ENCODE results near the gene MORC4. TPM values are rescaled to one million over a fixed set of nuclear protein-coding genes. Genes with fewer than 3 reads are reported as not detected.

Gene MORC4
- total RNA-seq, 3 donors from 2014 or later, result 7.6 to 9.7 (median 8.0) TPM

DNA sequence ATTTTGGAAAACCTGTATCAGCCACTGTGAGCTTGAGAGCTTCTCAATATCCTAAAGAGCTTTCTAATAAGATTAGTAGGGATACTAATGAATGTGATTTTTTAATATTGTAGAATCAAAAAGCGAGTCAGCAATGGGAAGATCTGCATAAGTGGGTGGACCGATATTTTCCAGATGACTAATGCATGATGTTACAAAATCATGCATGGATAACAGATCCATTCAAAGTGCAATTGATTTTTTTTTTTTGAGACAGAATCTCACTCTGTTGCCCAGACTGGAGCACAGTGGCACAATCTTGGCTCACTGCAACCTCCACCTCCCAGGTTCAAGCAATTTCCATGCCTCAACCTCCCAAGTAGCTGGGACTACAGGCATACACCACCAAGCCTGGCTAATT lies 87.1 kb downstream of the MORC4 start:
- H3K4me3 ChIP-seq, result no peak overlapping the region
- no peaks in the 10 kb centered on the region for H3K9me3 ChIP-seq
- intact Hi-C loops (cut with DNase I, micrococcal nuclease), result no loop called here
- TF ChIP-seq, protein P1, sequence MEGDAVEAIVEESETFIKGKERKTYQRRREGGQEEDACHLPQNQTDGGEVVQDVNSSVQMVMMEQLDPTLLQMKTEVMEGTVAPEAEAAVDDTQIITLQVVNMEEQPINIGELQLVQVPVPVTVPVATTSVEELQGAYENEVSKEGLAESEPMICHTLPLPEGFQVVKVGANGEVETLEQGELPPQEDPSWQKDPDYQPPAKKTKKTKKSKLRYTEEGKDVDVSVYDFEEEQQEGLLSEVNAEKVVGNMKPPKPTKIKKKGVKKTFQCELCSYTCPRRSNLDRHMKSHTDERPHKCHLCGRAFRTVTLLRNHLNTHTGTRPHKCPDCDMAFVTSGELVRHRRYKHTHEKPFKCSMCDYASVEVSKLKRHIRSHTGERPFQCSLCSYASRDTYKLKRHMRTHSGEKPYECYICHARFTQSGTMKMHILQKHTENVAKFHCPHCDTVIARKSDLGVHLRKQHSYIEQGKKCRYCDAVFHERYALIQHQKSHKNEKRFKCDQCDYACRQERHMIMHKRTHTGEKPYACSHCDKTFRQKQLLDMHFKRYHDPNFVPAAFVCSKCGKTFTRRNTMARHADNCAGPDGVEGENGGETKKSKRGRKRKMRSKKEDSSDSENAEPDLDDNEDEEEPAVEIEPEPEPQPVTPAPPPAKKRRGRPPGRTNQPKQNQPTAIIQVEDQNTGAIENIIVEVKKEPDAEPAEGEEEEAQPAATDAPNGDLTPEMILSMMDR (IDR thresholded peaks at IDR 0.05), result no peak
- no peak for ATAC-seq
- no peaks in the 10 kb centered on the region for H3K4me1 ChIP-seq (ENCODE audit: low read depth)
- H3K36me3 ChIP-seq (ENCODE audit: low read depth), result no peaks in the 10 kb centered on the region
- no peak for DNase-seq

DNA sequence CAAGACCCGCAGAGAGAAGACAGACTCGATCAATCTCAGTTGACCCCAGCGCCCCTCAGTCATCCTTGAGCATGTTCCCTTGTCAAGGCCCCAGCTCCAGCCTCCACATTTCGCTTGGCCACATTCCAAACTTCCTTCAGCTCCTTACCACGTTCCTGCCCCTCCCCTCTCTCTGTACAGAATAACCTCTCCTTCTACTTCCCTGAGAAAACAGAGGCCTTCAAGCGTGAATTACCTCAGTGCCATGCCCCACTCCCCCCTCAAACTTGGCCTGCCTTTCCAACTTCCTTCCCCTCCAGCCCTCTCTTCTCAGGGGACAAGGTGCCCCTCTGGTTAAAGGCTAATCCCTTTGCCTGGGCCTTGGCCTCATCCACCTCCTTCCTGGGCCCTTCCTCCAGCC lies 93.7 kb downstream of the MORC4 start:
- Histone ChIP-seq H3K36me3 (ENCODE audit: low read depth) (no peaks in the 10 kb centered on the region), H3K9me3 (no peaks in the 10 kb centered on the region), H3K4me1 (ENCODE audit: low read depth) (no peaks in the 10 kb centered on the region), H3K4me3 (no peak overlapping the region)
- TF ChIP-seq, protein P1 (IDR thresholded peaks at IDR 0.05), result no peak
- peak in 1 of 3 donors; percentile 30 for DNase-seq
- peak; percentile 69 for ATAC-seq
- intact Hi-C loops (cut with DNase I, micrococcal nuclease), result no loop called here

DNA sequence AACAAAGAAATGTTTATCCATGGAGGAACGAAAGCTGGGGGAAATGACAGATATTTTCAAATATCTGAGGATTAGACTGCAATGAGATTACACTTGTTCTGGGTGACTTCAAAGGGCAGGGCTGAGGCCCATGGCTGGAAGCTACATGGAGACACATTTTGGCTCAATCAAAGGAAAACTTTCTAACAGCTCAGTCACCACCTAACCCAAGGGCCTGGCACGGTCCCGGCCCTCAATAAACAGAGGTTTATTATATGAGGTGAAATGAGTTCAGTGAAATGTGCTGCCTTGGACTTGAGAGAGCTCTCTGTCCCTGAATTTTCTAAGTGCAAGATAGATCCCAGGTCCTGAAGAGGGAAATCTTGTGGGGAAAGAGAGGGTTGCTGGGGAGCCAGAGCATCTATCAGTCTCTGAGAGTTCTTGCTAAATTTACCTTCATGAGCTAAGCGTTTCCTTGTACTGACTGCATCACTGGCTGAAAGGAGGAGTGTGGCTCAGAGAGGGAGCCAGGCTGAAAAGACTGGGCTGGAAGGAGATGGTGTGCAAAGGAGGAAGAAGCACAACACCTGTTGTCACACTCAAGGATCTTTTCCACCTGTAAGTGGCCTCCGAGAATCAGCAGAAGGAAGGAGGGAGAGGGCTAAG lies 94.8 kb downstream of the MORC4 start:
- Histone ChIP-seq H3K9me3 (no peaks in the 10 kb centered on the region), H3K4me3 (no peak overlapping the region), H3K36me3 (ENCODE audit: low read depth) (no peaks in the 10 kb centered on the region), H3K4me1 (ENCODE audit: low read depth) (no peaks in the 10 kb centered on the region)
- DNase-seq (peak in 1 of 3 donors; percentile 8), ATAC-seq (peak; percentile 63)
- intact Hi-C loops (cut with DNase I, micrococcal nuclease), result no loop called here
- TF ChIP-seq, protein P1 (IDR thresholded peaks at IDR 0.05), result no peak

DNA sequence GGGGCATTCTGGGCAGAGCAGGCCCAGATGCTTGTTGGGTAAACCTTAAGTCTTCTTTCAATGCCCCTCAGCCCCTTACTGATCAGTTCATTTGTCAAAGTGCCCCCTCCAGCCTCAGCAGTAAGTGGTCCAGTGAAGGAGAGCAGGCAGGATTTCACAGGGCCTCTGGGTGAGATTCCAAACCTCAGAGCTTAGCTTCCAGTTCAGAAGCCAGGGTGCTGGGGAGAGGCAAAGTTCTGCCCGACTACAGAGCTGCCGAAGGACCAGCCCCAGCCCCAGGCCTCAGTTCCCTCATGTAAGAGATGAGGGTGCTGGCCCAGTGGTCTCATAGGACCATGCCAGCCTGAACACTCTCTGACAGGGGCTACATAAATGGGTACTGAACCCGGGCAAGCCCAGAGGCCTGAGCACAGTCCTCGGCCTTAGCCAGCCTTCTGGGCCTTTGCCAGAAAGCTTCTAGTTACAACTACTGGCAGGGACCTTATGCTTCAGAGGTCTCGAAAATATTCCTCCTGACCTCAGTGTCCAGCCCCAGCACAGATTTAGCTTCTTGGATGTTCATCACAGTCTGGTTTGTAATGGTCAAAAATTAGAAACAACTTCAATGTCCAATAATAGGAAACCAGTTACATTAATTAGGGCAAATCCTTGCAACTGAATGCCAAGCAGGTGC lies 96.0 kb downstream of the MORC4 start:
- intact Hi-C loops (cut with DNase I, micrococcal nuclease), result no loop called here
- TF ChIP-seq, protein P1 (IDR thresholded peaks at IDR 0.05), result no peak
- Histone ChIP-seq H3K4me3 (no peak overlapping the region), H3K36me3 (ENCODE audit: low read depth) (no peaks in the 10 kb centered on the region), H3K9me3 (no peaks in the 10 kb centered on the region), H3K4me1 (ENCODE audit: low read depth) (no peaks in the 10 kb centered on the region)
- DNase-seq (no peak), ATAC-seq (no peak)

DNA sequence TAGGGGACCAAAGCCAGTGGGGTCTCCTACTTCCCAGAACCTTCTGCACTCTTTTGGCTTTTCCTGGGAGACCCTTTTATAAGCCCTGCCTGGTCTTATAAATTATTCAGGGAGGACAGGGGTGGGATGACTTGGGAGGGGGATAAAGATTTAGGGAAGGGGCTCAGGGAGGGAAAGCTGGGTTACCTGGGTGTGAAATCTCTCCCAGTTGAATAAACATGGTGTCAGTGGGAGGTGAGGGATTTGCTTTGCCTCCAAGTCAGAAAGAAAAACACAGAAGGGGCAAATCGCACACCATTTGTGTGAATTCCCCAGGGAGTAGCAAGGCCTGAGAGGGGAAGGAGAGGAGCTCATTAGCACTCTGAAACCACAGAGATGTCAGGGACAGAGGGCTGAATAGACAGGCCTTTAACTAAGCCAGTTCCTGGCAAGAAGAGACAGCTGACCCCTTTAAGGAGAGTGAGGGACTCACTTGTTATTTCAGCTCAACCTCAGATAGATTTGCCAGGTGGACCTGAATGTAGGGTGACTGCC lies 96.7 kb downstream of the MORC4 start, which contains the start of gene RIPPLY1:
TSS of gene RIPPLY1 (minus strand) at position 51 of the 534 bp plus-strand sequence. CDS start 54 bp downstream, outside the sequence.
- Histone ChIP-seq H3K4me3 (no peak within 1 kb of the TSS), H3K9me3 (no peaks in the 10 kb centered on the region), H3K36me3 (ENCODE audit: low read depth) (no peaks in the 10 kb centered on the region), H3K4me1 (ENCODE audit: low read depth) (no peaks in the 10 kb centered on the region)
- TF ChIP-seq, protein P1 (IDR thresholded peaks at IDR 0.05), result no peak
- no peak for ATAC-seq
- intact Hi-C loops (cut with DNase I, micrococcal nuclease), result no loop called here
- DNase-seq, result no peak

All from mucosa of descending colon (tissue), 3 donors.